ENCODE data around the gene ITGA2B. TPM values are rescaled to one million over a fixed set of nuclear protein-coding genes. Genes with fewer than 3 reads are reported as not detected.

Gene ITGA2B
- total and polyA plus RNA-seq, 2 of the 4 experiments (the other 2 are of a cell fraction) = under 0.01 to 0.26 TPM

DNA sequence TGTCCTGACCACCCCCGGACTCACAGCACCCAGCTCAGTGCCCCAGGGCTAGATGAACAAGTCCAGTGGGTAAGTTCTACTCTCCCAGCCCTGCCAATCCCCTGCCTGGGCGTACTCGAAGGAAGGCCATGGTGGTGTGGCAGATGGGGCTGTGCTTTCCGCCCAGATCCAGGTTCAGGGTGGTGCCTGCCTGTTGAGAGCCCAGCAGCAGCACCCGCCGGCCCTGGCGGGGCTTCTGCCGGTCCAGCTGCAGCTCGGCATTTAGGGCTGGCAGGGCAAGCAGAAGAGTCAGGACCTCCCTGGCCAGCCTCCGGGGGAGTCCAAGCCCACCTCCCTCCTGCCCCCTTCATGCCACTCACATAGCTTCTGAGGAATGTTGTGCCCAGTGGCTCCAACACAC, 9.6 kb downstream of the ITGA2B start:
- no peak overlapping the region for H2AK5ac ChIP-seq (ENCODE audit: low read depth, low read length)
- no peak overlapping the region for H4K8ac ChIP-seq (ENCODE audit: low read depth in 2 of 2, low read length in 2 of 2)
- no peak overlapping the region for H2AK9ac ChIP-seq (replicated peaks; ENCODE audit: low read depth, low read length, poor library complexity)
- dilution Hi-C loops (cut with HindIII; ENCODE audit: low sequenced_read_pairs, unreplicated experiment) = no loop called here
- no peaks in the 10 kb centered on the region; the same call in 1 of the 2 replicates for H3K9me3 ChIP-seq (ENCODE audit: control insufficient read depth, insufficient read depth, low read length)
- H3K9me1 ChIP-seq (ENCODE audit: insufficient read depth, low read length) = no peaks in the 10 kb centered on the region
- H3K36me3 ChIP-seq (ENCODE audit: control insufficient read depth, insufficient read depth, low read length) = no peaks in the 10 kb centered on the region
- H3K4ac ChIP-seq (ENCODE audit: low read depth, low read length) = no peak overlapping the region
- H4K91ac ChIP-seq (ENCODE audit: insufficient read depth, low read depth, low read length) = no peak overlapping the region
- H3K56ac ChIP-seq (ENCODE audit: extremely low read depth, insufficient read depth, low read length) = no peak overlapping the region
- H2BK20ac ChIP-seq (ENCODE audit: low read depth, low read length) = no peak overlapping the region
- peak overlapping the region; percentile 43 for H2AFZ ChIP-seq (replicated peaks; ENCODE audit: low read length, poor library complexity)
- POLR2A ChIA-PET (ENCODE audit: unreplicated experiment) = no interaction called here
- no peak overlapping the region for H3K14ac ChIP-seq (replicated peaks; ENCODE audit: low read depth, low read length)
- no peaks in the 10 kb centered on the region for H3K4me1 ChIP-seq (ENCODE audit: control insufficient read depth, insufficient read depth, low read length)
- H4K20me1 ChIP-seq (ENCODE audit: insufficient read depth, low read length) = 0 out of 2 replicates have a peak, but pooled peaks cover 3% of the 10 kb centered on the region
- in situ Hi-C loops (cut with MboI; ENCODE audit: low sequenced_read_pairs) = no loop called here
- WGBS, 2 experiments (ENCODE audit: extremely low coverage in 2 of 2, insufficient read length in 1 of 2) = no CpG with 5 or more reads among the region's 10 CpGs
- no peak overlapping the region for H3K4me3 ChIP-seq (ENCODE audit: insufficient read depth, low read depth, low read length)
- no peak overlapping the region for H2BK120ac ChIP-seq (ENCODE audit: low read depth, low read length)
- TF ChIP-seq NFE2L2 (IDR thresholded peaks at IDR 0.05; ENCODE audit: low read depth, low read length) (no peak), RFX5 (IDR thresholded peaks at IDR 0.05; ENCODE audit: low read depth, low read length) (no peak)
- TF ChIP-seq, protein P1, sequence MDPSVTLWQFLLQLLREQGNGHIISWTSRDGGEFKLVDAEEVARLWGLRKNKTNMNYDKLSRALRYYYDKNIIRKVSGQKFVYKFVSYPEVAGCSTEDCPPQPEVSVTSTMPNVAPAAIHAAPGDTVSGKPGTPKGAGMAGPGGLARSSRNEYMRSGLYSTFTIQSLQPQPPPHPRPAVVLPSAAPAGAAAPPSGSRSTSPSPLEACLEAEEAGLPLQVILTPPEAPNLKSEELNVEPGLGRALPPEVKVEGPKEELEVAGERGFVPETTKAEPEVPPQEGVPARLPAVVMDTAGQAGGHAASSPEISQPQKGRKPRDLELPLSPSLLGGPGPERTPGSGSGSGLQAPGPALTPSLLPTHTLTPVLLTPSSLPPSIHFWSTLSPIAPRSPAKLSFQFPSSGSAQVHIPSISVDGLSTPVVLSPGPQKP (IDR thresholded peaks at IDR 0.05; ENCODE audit: borderline replicate concordance, low read depth, low read length) = no peak
- H3K4me2 ChIP-seq (ENCODE audit: low read depth, low read length) = no peak overlapping the region
- CTCF ChIA-PET = no interaction called here
- H3K27me3 ChIP-seq (ENCODE audit: control insufficient read depth, insufficient read depth, low read length) = peaks cover 33% of the 10 kb centered on the region
- no peak for DNase-seq
- no peak overlapping the region for H3K27ac ChIP-seq (ENCODE audit: insufficient read depth, low read length)
- intact Hi-C loops (cut with micrococcal nuclease) = no loop called here
- H4K5ac ChIP-seq (ENCODE audit: low read depth, low read length) = no peak overlapping the region
- BruUV-seq (replicated peaks) = no TSS peak
- H2BK5ac ChIP-seq (ENCODE audit: low read depth, low read length, poor library complexity, severe bottlenecking) = no peak overlapping the region
- H3K79me1 ChIP-seq (ENCODE audit: low read depth in 1 of 2, low read length in 2 of 2) = no peaks in the 10 kb centered on the region
- no peak overlapping the region for H3K18ac ChIP-seq (ENCODE audit: low read depth, low read length)
- no peak for ATAC-seq (ENCODE audit: low read depth)
- no peak overlapping the region for H3K23ac ChIP-seq (ENCODE audit: low read depth, low read length)
- no peak overlapping the region for H3K9ac ChIP-seq (ENCODE audit: low read depth, low read length)
- no peak overlapping the region for H2BK15ac ChIP-seq (ENCODE audit: low read depth, low read length)
